Measurements from ENCODE around the gene FBLN2. TPM values are rescaled to one million over a fixed set of nuclear protein-coding genes. Genes with fewer than 3 reads are reported as not detected.

FBLN2 gene
- total RNA-seq, 2 donors from 2014 or later = 12.8 to 318 TPM

- H3K27me3 ChIP-seq (replicated peaks; ENCODE audit: insufficient read depth) = no peaks in the 10 kb centered on the region
- WGBS = 69% methylated on average over 14 of the region's 15 CpGs
- intact Hi-C loops (cut with DNase I) = loop anchor here (5.0 to 10.0 kb wide), 2 partner anchors 240 to 562 kb away; no protein-coding TSS in a partner anchor
- TF ChIP-seq POLR2AphosphoS5 (IDR thresholded peaks at IDR 0.05) (no peak), POLR2A (IDR thresholded peaks at IDR 0.05) (no peak), CTCF (IDR thresholded peaks at IDR 0.05) (no peak)
- H3K9me3 ChIP-seq = no peaks in the 10 kb centered on the region
- DNase-seq (ENCODE audit: low spot score) = no peak
- H3K4me3 ChIP-seq = no peak overlapping the region
- no peak overlapping the region for H3K27ac ChIP-seq
- H3K36me3 ChIP-seq = no peaks in the 10 kb centered on the region
- no peaks in the 10 kb centered on the region for H3K4me1 ChIP-seq (replicated peaks)
These were observed 105.6 kb downstream of the FBLN2 start for GRCh38 chr3:13654330-13655060.

GRCh38 chr3:13655061-13655913 lies 106.4 kb downstream of the FBLN2 start:
- Histone ChIP-seq H3K4me1 (replicated peaks) (no peaks in the 10 kb centered on the region), H3K27ac (no peak overlapping the region), H3K36me3 (no peaks in the 10 kb centered on the region), H3K27me3 (replicated peaks; ENCODE audit: insufficient read depth) (no peaks in the 10 kb centered on the region), H3K9me3 (no peaks in the 10 kb centered on the region), H3K4me3 (peak overlapping the region in 1 of 2 donors; percentile 20)
- 14% methylated on average over 51 of the region's 70 CpGs for WGBS
- intact Hi-C loops (cut with DNase I) = loop anchor here (10.0 kb wide), 1 partner anchor 240 kb away; no protein-coding TSS in a partner anchor
- TF ChIP-seq CTCF (IDR thresholded peaks at IDR 0.05) (peak in 3 of 4 experiments; percentile 33 to 82 (median 45)), POLR2A (IDR thresholded peaks at IDR 0.05) (no peak)
- no peak for DNase-seq (ENCODE audit: low spot score)

GRCh38 chr3:13656584-13657301 lies 107.8 kb downstream of the FBLN2 start:
- intact Hi-C loops (cut with DNase I) = loop anchor here (10.0 kb wide), 1 partner anchor 238 kb away; no protein-coding TSS in a partner anchor
- H3K36me3 ChIP-seq = no peaks in the 10 kb centered on the region
- H3K9me3 ChIP-seq = no peaks in the 10 kb centered on the region
- H3K27ac ChIP-seq = no peak overlapping the region
- no peaks in the 10 kb centered on the region for H3K27me3 ChIP-seq (replicated peaks; ENCODE audit: insufficient read depth)
- DNase-seq (ENCODE audit: low spot score) = no peak
- H3K4me3 ChIP-seq = no peak overlapping the region
- H3K4me1 ChIP-seq (replicated peaks) = no peaks in the 10 kb centered on the region
- no peak for TF ChIP-seq POLR2A (IDR thresholded peaks at IDR 0.05)
- no peak for TF ChIP-seq CTCF (IDR thresholded peaks at IDR 0.05)
- TF ChIP-seq POLR2AphosphoS5 (IDR thresholded peaks at IDR 0.05) = no peak
- WGBS = 93% methylated on average over 8 of the region's 8 CpGs

DNA sequence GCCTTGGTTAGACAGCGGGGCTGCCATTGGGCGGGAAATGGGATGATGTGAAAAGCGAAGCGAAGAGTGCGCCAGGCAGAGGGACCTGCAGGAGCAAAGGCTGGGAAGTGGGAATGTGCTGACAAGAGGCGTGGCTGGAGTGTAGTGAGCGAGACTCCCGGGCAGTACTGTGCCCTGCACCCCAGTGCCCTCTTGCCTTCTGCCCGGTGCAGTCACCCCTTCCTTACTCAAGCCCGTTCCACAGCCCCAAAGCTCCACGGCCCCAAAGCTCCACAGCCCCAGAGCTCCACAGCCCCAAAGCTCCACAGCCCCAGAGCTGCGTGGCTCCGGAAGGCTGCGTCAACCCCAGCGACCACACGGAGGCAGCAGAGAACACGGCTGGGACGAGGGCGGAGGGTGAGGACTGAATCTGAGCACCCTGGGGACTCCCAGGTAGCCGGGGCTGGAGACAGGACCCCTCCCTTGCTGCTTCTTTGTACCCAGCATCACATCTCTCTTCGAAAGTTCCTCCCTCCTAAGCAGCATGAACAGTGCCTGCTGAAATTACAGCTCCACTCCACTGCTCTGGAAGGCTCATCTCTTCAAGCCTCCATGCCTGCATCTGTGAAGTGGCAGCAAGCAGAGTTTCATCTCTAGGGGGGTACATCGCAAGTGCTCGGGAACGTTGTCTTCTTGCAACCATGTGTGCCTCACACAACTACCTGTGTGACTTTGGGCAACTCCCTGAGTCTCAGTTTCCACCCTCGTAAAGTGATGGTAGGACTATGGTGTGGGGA lies 108.9 kb downstream of the FBLN2 start:
- intact Hi-C loops (cut with DNase I) = loop anchor here (10.0 kb wide), 1 partner anchor 237 kb away; no protein-coding TSS in a partner anchor
- Histone ChIP-seq H3K4me1 (replicated peaks) (no peaks in the 10 kb centered on the region), H3K9me3 (no peaks in the 10 kb centered on the region), H3K36me3 (no peaks in the 10 kb centered on the region), H3K27ac (no peak overlapping the region), H3K27me3 (replicated peaks; ENCODE audit: insufficient read depth) (no peaks in the 10 kb centered on the region), H3K4me3 (no peak overlapping the region)
- DNase-seq (ENCODE audit: low spot score) = peak; percentile 34
- TF ChIP-seq CTCF (IDR thresholded peaks at IDR 0.05) (peak; percentile 20 to 91 (median 70)), POLR2AphosphoS5 (IDR thresholded peaks at IDR 0.05) (no peak), POLR2A (IDR thresholded peaks at IDR 0.05) (no peak)
- WGBS = 16% methylated on average over 25 of the region's 25 CpGs
